ENCODE results near the gene PIK3CD.
"Not testable (repeated sequence)": the region's sequence is repeated elsewhere in the genome, so short reads cannot be mapped to it uniquely, and the experiment has no call there.

The PIK3CD gene

GRCh38 chr1:9744106-9744799, 92.7 kb downstream of the PIK3CD start:
- no peak for DNase-seq

DNA sequence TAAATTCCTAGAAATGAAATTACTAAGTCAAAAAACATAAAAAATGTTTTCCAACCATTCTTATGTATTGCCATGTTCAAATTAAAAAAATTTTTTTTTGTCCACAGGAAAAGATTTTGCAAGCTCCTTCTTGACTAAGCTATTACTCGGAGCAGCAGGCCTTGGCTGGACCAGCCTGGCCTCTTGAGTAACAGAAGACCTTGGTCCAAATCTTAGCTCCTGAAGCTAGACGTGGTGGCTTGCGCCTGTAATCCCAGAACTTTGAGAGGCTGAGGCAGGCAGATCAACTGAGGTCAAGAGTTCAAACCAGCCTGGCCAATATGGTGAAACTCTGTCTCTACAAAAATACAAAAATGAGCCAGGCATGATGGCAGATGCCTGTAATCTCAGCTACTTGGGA, 94.7 kb downstream of the PIK3CD start:
- no peak for DNase-seq

DNA sequence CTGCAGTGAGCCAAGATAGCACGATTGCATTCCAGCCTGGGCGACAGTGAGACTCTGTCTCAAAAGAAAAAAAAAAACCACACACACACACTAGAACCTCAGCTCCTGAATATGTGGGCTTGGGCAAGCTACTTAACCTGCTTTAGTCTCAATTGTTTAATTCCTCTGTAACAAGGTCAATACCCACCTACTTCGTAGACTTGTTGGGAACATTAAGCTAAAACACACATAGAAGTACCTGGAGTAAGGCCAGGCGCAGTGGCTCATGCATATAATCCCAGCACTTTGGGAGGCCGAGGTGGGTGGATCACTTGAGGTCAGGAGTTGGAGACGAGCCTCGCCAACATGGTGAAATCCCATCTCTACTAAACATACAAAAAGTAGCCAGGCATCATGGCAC, 95.1 kb downstream of the PIK3CD start:
- DNase-seq = no peak

GRCh38 chr1:9748391-9748790, 96.9 kb downstream of the PIK3CD start:
- not testable (repeated sequence) for DNase-seq

- DNase-seq = no peak
These were observed 97.8 kb downstream of the PIK3CD start for GRCh38 chr1:9749361-9749760.

GRCh38 chr1:9751971-9752370, 100.4 kb downstream of the PIK3CD start:
- no peak for DNase-seq

- DNase-seq = no peak
These were observed 101.6 kb downstream of the PIK3CD start for GRCh38 chr1:9753121-9753531.

GRCh38 chr1:9755441-9755995, 104.0 kb downstream of the PIK3CD start:
- no peak for DNase-seq

DNA sequence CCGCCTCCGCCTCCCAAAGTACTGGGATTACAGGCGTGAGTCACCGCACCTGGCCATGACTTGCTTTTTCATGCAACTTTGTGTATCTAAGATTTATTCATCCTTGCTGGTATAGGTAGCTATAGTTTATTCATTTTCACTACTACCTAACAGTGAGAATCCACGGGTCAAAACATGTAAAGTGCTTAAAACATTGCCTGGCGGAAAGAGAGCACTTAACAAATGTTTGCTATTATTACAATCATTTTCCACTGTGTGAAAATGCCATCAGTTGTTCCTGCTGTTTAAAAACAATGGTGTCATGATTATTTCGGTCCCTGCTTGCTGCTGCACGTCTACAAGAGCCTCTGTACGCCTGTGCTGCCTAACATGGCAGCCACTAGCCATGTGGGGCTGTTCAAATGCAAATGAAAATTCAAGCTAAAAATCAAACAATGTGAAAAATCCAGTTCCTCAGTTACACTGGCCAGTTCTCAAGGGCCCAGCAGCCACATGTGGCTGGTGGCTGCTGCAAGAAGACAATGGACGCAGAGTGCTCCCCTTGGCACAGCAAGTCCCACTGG, 107.1 kb downstream of the PIK3CD start:
- no peak for DNase-seq

DNA sequence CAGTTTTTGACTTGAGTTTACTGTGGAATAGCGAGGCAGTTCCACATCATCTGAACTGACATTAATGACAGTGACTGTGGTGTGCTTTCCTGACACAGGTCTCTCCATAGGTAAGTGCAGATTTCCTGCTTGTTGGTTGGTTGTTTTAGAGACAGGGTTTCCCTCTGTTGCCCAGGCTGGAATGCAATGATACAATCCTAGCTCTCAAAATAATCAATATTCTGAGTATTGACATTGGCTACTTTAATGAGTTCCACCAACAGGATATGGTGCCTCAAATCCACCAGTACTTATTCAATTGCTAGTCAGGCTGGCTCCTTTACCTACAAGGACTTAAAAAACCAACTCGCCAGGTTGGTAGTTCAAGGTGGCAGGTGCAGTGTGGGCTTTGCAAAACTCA, 108.4 kb downstream of the PIK3CD start:
- no peak for DNase-seq

DNA sequence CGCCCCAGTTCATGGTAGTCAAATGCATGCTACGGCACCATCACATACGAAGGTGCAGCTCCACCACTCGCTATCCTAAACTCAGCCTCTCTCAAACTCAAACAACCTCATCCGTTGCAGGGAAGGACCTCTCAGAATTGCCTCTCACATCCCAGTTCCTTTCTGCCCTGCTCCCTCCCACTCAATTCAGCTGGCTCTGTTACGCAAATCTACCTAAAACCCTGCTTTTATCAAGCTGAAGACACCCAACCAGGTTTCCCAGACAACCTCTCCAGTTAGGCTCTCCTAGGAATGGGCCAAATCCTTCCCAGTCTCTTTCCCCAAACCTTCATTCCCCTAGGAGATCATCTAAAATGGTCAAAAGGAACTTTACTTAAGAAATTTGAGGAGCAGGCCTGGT, 109.3 kb downstream of the PIK3CD start:
- DNase-seq = no peak

GRCh38 chr1:9761855-9762254, 110.3 kb downstream of the PIK3CD start:
- DNase-seq = no peak

GRCh38 chr1:9762446-9762845, 110.9 kb downstream of the PIK3CD start:
- not testable (repeated sequence) for DNase-seq

DNA sequence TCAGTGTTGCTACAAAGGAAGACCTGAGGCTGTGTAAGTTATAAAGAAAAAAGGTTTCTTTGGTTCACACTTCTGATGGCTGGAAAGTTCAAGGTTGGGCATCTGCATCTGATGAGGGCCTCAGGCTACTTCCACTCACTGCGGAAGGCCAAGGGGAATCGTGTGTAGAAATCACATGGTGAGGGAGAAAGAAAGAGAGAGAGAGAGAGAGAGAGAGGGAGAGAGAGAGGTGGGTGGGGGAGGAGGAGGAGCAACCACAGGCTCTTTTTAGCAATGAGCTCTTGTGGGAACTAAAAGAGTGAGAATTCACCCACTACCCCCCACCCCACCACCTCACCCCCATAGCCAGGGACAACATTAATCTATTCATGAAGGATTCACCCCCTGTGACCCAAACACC, 112.4 kb downstream of the PIK3CD start:
- no peak for DNase-seq

- no peak for DNase-seq
These were observed 113.0 kb downstream of the PIK3CD start for GRCh38 chr1:9764550-9764949.

- no peak for DNase-seq
These were observed 115.4 kb downstream of the PIK3CD start for GRCh38 chr1:9766759-9767442.

DNA sequence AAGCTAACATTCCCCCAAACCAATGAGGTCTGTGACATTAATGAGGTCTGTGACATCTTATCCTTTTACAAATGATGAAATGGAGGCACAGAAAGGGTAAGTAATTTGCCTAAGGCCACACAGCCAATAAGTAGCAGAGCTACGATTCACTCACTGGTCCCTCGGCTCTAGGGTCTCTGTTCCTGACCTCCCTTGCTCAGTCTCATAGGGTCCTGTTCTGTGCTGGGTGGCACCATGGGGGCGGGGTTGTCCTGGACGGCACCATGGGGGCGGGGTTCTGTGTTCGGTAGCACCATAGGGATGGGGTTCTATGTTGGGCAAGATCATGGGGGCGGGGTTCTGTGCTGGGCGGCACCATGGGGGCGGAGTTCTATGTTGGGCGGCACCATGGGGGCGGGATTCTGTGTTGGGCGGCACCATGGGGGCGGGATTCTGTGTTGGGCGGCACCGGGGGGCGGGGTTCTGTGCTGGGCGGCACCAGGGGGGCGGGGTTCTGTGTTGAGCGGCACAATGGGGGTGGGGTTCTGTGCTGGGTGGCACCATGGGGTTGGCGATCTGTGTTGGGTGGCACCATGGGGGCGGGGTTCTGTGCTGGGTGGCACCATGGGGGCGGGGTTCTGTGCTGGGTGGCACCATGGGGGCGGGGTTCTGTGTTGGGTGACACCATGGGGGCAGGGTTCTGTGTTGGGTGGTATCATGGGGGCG, 116.6 kb downstream of the PIK3CD start:
- DNase-seq = no peak

DNA sequence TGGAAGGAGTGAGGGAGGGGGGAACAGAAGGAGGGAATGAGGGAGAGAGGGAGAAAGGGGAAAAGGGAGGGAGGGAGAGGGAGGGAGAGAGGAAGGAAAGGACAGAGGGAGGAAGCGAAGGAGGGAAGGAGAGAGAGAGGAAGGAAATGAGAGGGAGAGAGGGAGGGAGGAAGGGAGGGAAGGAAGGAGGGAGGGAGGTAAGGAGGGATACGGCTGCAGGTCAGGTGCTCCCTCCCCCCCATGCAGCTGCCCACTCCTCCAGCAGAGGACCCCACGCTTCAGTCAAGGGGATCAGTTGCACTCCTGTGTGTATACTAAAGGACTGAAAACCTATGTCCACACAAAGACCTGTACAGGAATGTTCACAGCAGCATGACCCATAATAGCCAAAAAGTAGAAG, 117.5 kb downstream of the PIK3CD start:
- DNase-seq = no peak

DNA sequence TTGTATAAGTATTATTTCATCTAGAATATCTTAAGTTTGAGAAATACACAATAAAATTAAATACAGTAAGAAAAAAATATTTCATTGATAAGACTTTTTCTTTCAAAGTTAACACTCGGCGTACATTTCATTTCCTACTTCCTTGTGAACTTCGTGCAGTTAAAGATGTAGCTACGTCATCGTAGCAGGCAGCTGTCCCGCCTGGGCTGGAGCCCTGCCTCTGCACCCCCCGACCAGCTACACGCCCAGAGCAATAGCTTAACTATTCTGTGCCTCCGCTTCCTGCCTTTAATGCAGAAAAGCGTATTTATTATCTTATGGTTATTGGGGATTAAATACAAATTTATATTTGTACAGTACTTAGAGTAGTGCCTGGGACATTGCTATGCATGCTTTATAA, 118.8 kb downstream of the PIK3CD start:
- DNase-seq = no peak

GRCh38 chr1:9774712-9775679, 123.5 kb downstream of the PIK3CD start:
- DNase-seq = no peak

GRCh38 chr1:9776685-9777084, 125.2 kb downstream of the PIK3CD start:
- no peak for DNase-seq

Measured in activated CD8-positive, alpha-beta memory T cell treated with anti-CD3 and anti-CD28 coated beads for 24 hours (primary cell).